ENCODE data around the gene SON. TPM values are rescaled to one million over a fixed set of nuclear protein-coding genes. Genes with fewer than 3 reads are reported as not detected.
"Not testable (repeated sequence)": the region's sequence is repeated elsewhere in the genome, so short reads cannot be mapped to it uniquely, and the experiment has no call there.

The SON gene
- polyA plus RNA-seq, 3 donors: 66.4 to 269 (median 184) TPM

DNA sequence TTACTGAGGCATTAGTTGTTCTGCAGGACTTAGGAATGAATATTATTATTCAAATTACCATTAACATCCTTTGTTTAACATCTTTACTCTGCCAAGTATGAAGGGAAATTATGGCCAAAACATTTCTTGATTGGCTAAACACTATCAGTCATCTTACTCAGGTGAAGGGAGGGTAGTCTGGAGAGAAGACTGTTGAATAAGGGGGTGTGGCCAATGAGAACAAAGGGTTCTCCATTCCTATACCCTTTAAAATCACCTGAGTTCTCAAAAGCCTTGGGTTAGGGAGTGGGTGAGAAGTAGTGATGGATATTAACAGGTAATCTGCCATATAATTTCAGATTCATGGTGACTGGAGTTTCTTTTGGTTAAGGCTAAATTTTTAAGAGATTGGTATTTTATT lies 79.4 kb downstream of the SON start:
- no peak overlapping the region for H3K9ac ChIP-seq (ENCODE audit: insufficient read depth, low read length, poor library complexity, severe bottlenecking)
- peaks cover 11 to 15% of the 10 kb centered on the region in 2 donors for H3K4me1 ChIP-seq (ENCODE audit: control insufficient read depth in 1 of 2, insufficient read depth in 2 of 2, low read length in 2 of 2)
- TF ChIP-seq, protein P1, sequence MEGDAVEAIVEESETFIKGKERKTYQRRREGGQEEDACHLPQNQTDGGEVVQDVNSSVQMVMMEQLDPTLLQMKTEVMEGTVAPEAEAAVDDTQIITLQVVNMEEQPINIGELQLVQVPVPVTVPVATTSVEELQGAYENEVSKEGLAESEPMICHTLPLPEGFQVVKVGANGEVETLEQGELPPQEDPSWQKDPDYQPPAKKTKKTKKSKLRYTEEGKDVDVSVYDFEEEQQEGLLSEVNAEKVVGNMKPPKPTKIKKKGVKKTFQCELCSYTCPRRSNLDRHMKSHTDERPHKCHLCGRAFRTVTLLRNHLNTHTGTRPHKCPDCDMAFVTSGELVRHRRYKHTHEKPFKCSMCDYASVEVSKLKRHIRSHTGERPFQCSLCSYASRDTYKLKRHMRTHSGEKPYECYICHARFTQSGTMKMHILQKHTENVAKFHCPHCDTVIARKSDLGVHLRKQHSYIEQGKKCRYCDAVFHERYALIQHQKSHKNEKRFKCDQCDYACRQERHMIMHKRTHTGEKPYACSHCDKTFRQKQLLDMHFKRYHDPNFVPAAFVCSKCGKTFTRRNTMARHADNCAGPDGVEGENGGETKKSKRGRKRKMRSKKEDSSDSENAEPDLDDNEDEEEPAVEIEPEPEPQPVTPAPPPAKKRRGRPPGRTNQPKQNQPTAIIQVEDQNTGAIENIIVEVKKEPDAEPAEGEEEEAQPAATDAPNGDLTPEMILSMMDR (IDR thresholded peaks at IDR 0.05): no peak
- H3K9me3 ChIP-seq (replicated peaks in 1 of 2; ENCODE audit: control insufficient read depth in 1 of 2, insufficient read depth in 1 of 2, low read length in 2 of 2): no peaks in the 10 kb centered on the region
- H4K20me1 ChIP-seq (ENCODE audit: insufficient read depth, low read length): no peaks in the 10 kb centered on the region
- H3K36me3 ChIP-seq (replicated peaks in 1 of 2; ENCODE audit: control insufficient read depth in 1 of 2, insufficient read depth in 2 of 2, low read length in 2 of 2): peaks cover 26 to 48% of the 10 kb centered on the region in 2 donors
- H3K4me2 ChIP-seq (replicated peaks; ENCODE audit: extremely low read depth, low read length, poor library complexity, severe bottlenecking): no peak overlapping the region
- no peak overlapping the region for H3K4me3 ChIP-seq (replicated peaks in 1 of 3; ENCODE audit: low read depth in 2 of 3, low read length in 3 of 3)
- no peaks in the 10 kb centered on the region for H3K27me3 ChIP-seq (ENCODE audit: control insufficient read depth in 2 of 2, insufficient read depth in 2 of 2, low read length in 2 of 2)
- H2AFZ ChIP-seq (ENCODE audit: insufficient read depth, low read depth, low read length, poor library complexity, severe bottlenecking): no peak overlapping the region
- H3K27ac ChIP-seq (ENCODE audit: low read depth in 1 of 2, low read length in 2 of 2): no peak overlapping the region
- Mint-ChIP-seq H3K27ac (no peak overlapping the region), H3K9me3 (peaks cover 0 to 3% (median 0%) of the 10 kb centered on the region in 7 donors), H3K36me3 (peaks cover 32 to 58% of the 10 kb centered on the region in 2 donors), H3K27me3 (ENCODE audit: low read depth in 3 of 3) (peaks cover 0 to 1% (median 0%) of the 10 kb centered on the region in 3 donors), H3K4me3 (no peak overlapping the region), H3K4me1 (peaks cover 23% of the 10 kb centered on the region)
- intact Hi-C loops (cut with micrococcal nuclease): no loop called here
- no peaks in the 10 kb centered on the region for H3K79me2 ChIP-seq (ENCODE audit: insufficient read depth, low read length)
- DNase-seq: no peak

DNA sequence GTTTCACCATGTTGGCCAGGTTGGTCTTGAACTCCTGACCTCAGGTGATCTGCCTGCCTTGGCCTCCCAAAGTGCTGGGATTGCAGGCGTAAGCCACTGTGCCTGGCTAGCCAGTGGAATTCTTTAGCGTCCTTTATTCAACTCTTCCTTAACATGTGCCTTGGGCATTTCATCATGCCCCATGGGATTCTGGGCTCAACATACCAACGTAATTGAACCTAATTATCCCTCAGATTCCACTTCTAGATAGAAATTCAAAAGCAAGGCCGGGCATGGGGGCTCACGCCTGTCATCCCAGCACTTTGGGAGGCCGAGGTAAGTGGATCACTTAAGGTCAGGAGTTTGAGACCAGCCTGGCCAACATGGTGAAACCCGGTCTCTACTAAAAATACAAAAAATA lies 83.3 kb downstream of the SON start:
- H3K27ac ChIP-seq (ENCODE audit: low read depth in 1 of 2, low read length in 2 of 2); H3K4me3 ChIP-seq (replicated peaks in 1 of 3; ENCODE audit: low read depth in 2 of 3, low read length in 3 of 3); H3K4me1 ChIP-seq (ENCODE audit: control insufficient read depth in 1 of 2, insufficient read depth in 2 of 2, low read length in 2 of 2); H3K9me3 ChIP-seq (replicated peaks in 1 of 2; ENCODE audit: control insufficient read depth in 1 of 2, insufficient read depth in 1 of 2, low read length in 2 of 2); H3K27me3 ChIP-seq (ENCODE audit: control insufficient read depth in 2 of 2, insufficient read depth in 2 of 2, low read length in 2 of 2); H3K4me3 Mint-ChIP-seq; H3K9me3 Mint-ChIP-seq; DNase-seq; H3K4me2 ChIP-seq (replicated peaks; ENCODE audit: extremely low read depth, low read length, poor library complexity, severe bottlenecking); H2AFZ ChIP-seq (ENCODE audit: insufficient read depth, low read depth, low read length, poor library complexity, severe bottlenecking); H3K27ac Mint-ChIP-seq; H4K20me1 ChIP-seq (ENCODE audit: insufficient read depth, low read length); H3K9ac ChIP-seq (ENCODE audit: insufficient read depth, low read length, poor library complexity, severe bottlenecking); H3K4me1 Mint-ChIP-seq; H3K27me3 Mint-ChIP-seq (ENCODE audit: low read depth in 3 of 3); intact Hi-C loops (cut with micrococcal nuclease); H3K79me2 ChIP-seq (ENCODE audit: insufficient read depth, low read length): not testable (repeated sequence)
- 98% methylated on average over 6 of the region's 7 CpGs for WGBS (ENCODE audit: insufficient coverage)
- peaks cover 39 to 67% of the 10 kb centered on the region in 2 donors for H3K36me3 ChIP-seq (replicated peaks in 1 of 2; ENCODE audit: control insufficient read depth in 1 of 2, insufficient read depth in 2 of 2, low read length in 2 of 2)
- peaks cover 40 to 74% of the 10 kb centered on the region in 2 donors for H3K36me3 Mint-ChIP-seq

Other genes starting within 250 kb of the SON start
- gene IFNAR1, start 218.1 kb upstream of the SON start, polyA plus RNA-seq: 10 to 100 TPM; 16.8 to 95.3 (median 56.2) TPM
- 100 to 1,000 TPM; 204 to 324 (median 260) TPM for gene IFNGR2, start 139.6 kb upstream of the SON start, polyA plus RNA-seq
- 10 to 100 TPM; 33.8 to 43.0 (median 38.2) TPM for gene TMEM50B, start 63.1 kb upstream of the SON start, polyA plus RNA-seq
- gene DNAJC28, start 51.3 kb upstream of the SON start, polyA plus RNA-seq: 1 to 10 TPM in 1 of 3 donors, under 1 TPM in 2; 0.21 to 1.1 (median 0.26) TPM
- 10 to 100 TPM in 2 of 3 donors, 1 to 10 TPM in 1; 7.4 to 28.6 (median 26.1) TPM for gene GART, start 921 bp upstream of the SON start, polyA plus RNA-seq
- gene DONSON, start 45.6 kb downstream of the SON start, polyA plus RNA-seq: 1 to 10 TPM in 2 of 3 donors, under 1 TPM in 1; 0.94 to 8.6 (median 1.5) TPM
- 10 to 100 TPM; 25.9 to 30.6 (median 26.1) TPM for gene CRYZL1, start 98.7 kb downstream of the SON start, polyA plus RNA-seq
- gene ITSN1, start 99.5 kb downstream of the SON start, polyA plus RNA-seq: 10 to 100 TPM in 1 of 3 donors, 1 to 10 TPM in 2; 4.7 to 10.3 (median 5.1) TPM